Central memory CD8-positive, alpha-beta T cell (primary cell): ENCODE results near the gene RBM19.
A peak's percentile ranks its signal among the peaks of the same experiment; 100 is the strongest.

Experiments used
- ATAC-seq: fragments of 150-1000 bp; cut with Tn5 transposase; replicated peaks from 2 replicates; pipeline ENCODE4 v1.10.0; 2022; ENCODE audit warnings: mild to moderate bottlenecking, moderate FRiP score, moderate number of reproducible peaks; ENCODE audit not compliant: poor library complexity, severe bottlenecking; ENCODE audit errors: extremely low read depth
- DNase-seq, 2 donors: peaks; one replicate each; pipeline ENCODE4 v3.0.0; 2021; ENCODE audit warnings: low spot score in 2 of 2
- H3K27ac Mint-ChIP-seq: one replicate; pipeline ENCODE4 v1.8.0; 2022; ENCODE audit warnings: low read depth, mild to moderate bottlenecking, moderate library complexity, mixed read lengths
- H3K27me3 Mint-ChIP-seq: one replicate; pipeline ENCODE4 v1.8.0; 2022; ENCODE audit warnings: mixed read lengths
- H3K36me3 Mint-ChIP-seq: one replicate; pipeline ENCODE4 v1.8.0; 2022; ENCODE audit warnings: mild to moderate bottlenecking, moderate library complexity, mixed read lengths; ENCODE audit not compliant: insufficient read depth
- H3K4me1 Mint-ChIP-seq: one replicate; pipeline ENCODE4 v1.8.0; 2022; ENCODE audit warnings: mixed read lengths
- H3K4me3 Mint-ChIP-seq: one replicate; pipeline ENCODE4 v1.8.0; 2022; ENCODE audit warnings: mild to moderate bottlenecking, moderate library complexity, mixed read lengths
- H3K9me3 Mint-ChIP-seq: one replicate; pipeline ENCODE4 v1.8.0; 2022; ENCODE audit warnings: mixed read lengths

Gene RBM19, protein sequence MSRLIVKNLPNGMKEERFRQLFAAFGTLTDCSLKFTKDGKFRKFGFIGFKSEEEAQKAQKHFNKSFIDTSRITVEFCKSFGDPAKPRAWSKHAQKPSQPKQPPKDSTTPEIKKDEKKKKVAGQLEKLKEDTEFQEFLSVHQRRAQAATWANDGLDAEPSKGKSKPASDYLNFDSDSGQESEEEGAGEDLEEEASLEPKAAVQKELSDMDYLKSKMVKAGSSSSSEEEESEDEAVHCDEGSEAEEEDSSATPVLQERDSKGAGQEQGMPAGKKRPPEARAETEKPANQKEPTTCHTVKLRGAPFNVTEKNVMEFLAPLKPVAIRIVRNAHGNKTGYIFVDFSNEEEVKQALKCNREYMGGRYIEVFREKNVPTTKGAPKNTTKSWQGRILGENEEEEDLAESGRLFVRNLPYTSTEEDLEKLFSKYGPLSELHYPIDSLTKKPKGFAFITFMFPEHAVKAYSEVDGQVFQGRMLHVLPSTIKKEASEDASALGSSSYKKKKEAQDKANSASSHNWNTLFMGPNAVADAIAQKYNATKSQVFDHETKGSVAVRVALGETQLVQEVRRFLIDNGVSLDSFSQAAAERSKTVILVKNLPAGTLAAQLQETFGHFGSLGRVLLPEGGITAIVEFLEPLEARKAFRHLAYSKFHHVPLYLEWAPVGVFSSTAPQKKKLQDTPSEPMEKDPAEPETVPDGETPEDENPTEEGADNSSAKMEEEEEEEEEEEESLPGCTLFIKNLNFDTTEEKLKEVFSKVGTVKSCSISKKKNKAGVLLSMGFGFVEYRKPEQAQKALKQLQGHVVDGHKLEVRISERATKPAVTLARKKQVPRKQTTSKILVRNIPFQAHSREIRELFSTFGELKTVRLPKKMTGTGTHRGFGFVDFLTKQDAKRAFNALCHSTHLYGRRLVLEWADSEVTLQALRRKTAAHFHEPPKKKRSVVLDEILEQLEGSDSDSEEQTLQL

DNA sequence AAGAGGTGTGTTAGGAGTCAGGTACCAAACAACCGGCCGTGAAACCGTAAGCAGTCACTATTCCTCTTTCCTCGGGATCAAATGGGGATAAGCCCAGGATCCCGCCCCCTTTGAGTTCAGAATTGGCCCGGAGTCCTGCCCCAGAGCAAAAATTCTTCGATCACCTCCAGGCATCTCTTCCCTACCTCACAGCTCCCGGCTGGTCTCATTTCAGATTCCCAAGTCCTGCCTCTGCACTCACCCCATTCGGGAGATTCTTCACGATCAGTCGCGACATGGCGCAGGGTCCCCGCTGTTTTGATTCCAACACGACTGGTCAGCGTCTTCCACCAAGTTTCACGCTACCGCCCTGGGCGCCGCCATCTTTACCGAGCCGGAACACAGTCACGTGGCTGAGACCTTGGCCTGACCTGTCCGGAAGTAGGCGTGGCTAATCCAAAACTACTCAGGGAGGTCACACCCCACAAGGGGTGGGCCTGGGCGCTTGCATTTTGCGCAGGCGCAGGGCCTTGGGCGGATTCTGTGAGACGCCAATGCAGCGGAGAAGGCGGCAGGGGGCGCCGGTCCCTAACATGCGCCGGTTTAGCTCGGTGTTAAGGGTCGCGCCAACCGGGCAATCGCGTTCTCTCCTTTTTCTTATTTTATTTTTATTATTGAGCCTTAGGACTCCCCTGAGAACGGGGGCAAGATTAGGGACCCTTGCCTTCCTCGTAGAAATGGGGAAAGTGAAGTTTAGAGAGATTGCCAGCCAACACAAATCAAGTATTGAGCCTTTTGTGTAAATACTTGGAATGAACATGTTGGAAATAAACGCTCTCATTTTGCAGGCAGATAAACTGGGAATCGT lies at the start of gene RBM19:
Gene RBM19, minus strand, starts transcription at position 375 of the 847 bp plus-strand sequence. Its CDS starts 98 bp downstream, at position 277.
- H3K27ac Mint-ChIP-seq, result peak within 1 kb of the TSS; percentile 96
- peaks cover 10% of the 10 kb centered on the region for H3K36me3 Mint-ChIP-seq
- peak; percentile 96 for DNase-seq
- peak; percentile 98 for ATAC-seq
- H3K27me3 Mint-ChIP-seq, result no peaks in the 10 kb centered on the region
- H3K4me1 Mint-ChIP-seq, result peaks cover 37% of the 10 kb centered on the region
- H3K9me3 Mint-ChIP-seq, result no peaks in the 10 kb centered on the region
- H3K4me3 Mint-ChIP-seq, result peak within 1 kb of the TSS; percentile 95

DNA sequence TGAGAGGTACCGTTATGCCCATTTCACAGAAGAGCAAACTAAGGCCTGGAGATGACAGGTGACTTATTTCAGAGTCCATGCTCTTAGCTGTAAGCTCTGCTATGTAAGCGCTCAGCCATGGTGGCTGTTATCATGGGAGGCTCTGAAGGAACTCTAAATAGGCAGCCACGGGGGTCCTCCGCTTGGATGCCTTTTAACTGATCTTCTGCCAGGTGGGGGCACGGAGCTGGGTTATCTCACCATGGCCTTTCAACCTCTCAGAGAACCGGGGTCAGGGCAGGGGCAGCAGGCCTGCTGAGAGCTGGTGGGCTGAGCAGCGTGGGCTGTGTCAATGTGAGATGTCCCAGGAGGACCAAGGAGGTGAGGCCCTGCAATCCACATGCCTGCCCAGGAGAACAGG lies 49.7 kb upstream of the RBM19 start:
- Mint-ChIP-seq H3K9me3 (no peaks in the 10 kb centered on the region), H3K4me1 (no peaks in the 10 kb centered on the region), H3K36me3 (no peaks in the 10 kb centered on the region), H3K27me3 (peaks cover 42% of the 10 kb centered on the region), H3K27ac (no peak overlapping the region), H3K4me3 (no peak overlapping the region)
- DNase-seq, result no peak
- ATAC-seq, result no peak

DNA sequence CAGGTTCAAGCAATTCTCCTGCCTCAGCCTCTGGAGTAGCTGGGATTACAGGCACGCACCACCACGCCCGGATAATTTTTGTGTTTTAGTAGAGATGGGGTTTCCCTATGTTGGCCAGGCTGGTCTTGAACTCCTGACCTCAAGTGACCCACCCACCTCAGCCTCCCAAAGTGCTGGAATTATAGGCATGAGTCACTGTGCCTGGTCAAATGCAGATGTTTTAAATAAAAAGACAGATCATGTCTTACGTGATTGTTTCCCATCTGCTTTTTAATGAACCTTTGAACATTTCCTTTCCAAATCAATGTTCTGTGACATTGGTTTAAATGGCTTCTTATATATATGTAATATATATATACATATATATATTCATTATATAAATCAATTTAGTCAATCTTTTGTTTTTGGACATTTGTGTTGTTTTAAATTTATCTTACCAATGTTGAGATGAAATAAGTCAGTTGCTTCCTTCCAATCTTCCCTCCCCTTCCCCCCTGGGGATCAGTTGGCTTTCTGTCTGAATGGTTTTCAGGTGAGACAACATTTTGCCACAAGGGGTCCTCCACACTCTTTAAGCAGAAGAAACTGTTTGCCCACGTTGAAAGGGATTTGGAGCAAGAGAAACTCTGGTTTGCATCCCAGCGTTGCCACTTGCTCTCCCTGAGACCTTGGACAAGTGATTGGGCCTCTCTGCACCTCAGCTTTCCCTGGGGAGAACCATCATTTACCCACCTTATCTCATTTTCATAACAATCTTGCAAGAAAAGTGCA lies 47.6 kb upstream of the RBM19 start:
- Mint-ChIP-seq H3K36me3 (no peaks in the 10 kb centered on the region), H3K27ac (no peak overlapping the region), H3K9me3 (no peaks in the 10 kb centered on the region), H3K4me1 (no peaks in the 10 kb centered on the region), H3K4me3 (no peak overlapping the region), H3K27me3 (peaks cover 27% of the 10 kb centered on the region)
- no peak for ATAC-seq
- DNase-seq, result no peak

DNA sequence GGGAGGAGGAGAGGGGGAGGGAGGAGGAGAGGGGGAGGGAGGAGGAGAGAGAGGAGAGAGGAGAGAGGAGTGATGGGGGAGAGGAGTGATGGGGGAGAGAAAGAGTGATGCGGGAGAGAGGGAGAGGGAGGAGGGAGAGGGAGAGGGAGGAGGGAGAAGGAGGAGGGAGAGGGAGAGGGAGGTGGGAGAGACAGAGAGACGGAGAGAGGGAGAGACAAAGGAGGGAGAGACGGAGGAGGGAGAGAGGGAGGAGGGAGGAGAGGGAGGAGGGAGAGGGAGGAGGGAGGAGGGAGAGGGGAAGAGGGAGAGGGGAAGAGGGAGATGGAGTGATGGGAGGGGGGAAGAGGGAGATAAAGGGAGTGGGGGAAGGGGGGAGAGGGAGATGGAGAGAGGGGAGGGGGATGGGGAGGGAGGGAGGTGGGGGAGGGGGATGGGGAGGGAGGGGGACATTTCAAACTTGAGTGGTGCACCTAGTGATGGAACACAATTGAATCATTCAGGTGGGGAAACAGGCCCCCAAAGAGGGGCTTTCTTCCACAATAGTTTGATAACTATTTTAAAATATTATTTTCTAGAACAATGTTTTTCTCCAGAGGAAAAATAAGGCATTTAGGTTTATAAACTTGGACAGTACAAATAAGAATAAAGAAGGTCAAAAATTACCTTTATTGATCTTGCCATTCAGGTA lies 46.8 kb upstream of the RBM19 start:
- ATAC-seq (no peak), DNase-seq (no peak)
- no peaks in the 10 kb centered on the region for H3K4me1 Mint-ChIP-seq
- H3K27ac Mint-ChIP-seq, result no peak overlapping the region
- peaks cover 23% of the 10 kb centered on the region for H3K27me3 Mint-ChIP-seq
- no peak overlapping the region for H3K4me3 Mint-ChIP-seq
- no peaks in the 10 kb centered on the region for H3K9me3 Mint-ChIP-seq
- no peaks in the 10 kb centered on the region for H3K36me3 Mint-ChIP-seq

DNA sequence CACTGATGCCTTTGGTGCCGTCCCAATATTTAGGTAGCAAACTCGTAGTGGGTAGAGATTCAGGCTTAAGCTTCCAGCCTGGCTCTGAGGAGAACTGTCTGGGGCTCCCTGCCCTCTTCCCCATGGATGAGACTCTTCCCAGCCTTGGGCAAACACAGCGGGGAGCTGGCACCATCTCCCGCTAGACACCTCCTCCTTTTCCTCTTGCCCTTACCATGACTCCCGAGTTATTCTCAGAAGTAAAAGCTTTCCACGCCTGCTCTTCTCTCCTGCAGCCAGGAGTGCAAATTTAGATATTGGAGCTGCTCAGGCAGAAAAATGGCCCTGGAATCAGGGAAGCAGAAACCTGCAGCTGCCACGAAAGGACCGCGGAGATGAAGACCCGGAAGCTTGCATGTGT lies 45.6 kb upstream of the RBM19 start:
- no peaks in the 10 kb centered on the region for H3K4me1 Mint-ChIP-seq
- peaks cover 16% of the 10 kb centered on the region for H3K27me3 Mint-ChIP-seq
- DNase-seq (no peak), ATAC-seq (no peak)
- peak overlapping the region; percentile 29 for H3K27ac Mint-ChIP-seq
- H3K4me3 Mint-ChIP-seq, result no peak overlapping the region
- H3K9me3 Mint-ChIP-seq, result no peaks in the 10 kb centered on the region
- H3K36me3 Mint-ChIP-seq, result no peaks in the 10 kb centered on the region

DNA sequence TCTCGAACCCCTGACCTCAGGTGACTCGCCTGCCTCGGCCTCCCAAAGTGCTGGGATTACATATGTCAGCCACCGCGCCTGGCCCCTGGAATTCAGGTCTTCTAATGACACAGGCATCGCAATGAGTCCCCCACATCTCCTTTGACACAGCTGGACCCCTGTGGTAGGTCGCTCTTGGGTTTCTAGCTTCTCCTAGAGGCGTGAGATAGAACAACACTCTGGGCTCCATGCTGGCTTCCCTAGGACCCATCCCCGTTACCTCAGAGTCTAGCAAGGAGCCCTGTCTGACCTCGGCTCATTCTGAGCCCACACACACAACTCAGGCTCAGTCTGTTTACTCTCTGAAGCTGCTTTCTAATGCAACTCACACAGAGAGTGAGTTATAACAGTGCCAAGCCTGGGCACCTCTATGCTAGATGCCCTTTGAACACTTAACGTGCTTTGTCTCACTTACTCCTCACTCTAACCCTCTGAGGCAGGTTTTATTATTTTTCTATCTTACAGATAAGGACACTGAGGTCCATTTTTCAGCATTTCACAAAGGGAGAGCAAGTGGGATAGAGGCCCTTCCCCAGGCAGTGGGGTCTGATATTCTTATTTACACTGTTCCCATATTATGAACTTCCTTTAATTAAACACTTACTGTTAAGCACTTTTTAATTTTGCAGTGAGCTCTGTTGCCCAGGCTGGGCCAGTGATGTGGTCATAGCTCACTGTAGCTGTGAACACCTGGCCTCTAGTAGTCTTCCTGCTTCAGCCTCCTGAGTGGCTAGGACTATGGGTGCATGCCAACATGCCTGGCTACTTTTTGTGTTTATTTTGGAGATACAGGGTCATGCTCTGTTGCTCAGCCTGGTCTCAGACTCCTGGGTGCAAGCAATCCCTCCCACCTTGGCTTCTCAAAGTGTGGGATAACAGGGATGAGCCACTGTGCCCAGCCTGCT lies 40.6 kb upstream of the RBM19 start:
- no peak for DNase-seq
- Mint-ChIP-seq H3K27ac (no peak overlapping the region), H3K27me3 (peaks cover 3% of the 10 kb centered on the region), H3K4me1 (no peaks in the 10 kb centered on the region), H3K36me3 (no peaks in the 10 kb centered on the region), H3K9me3 (no peaks in the 10 kb centered on the region), H3K4me3 (no peak overlapping the region)
- ATAC-seq, result no peak

DNA sequence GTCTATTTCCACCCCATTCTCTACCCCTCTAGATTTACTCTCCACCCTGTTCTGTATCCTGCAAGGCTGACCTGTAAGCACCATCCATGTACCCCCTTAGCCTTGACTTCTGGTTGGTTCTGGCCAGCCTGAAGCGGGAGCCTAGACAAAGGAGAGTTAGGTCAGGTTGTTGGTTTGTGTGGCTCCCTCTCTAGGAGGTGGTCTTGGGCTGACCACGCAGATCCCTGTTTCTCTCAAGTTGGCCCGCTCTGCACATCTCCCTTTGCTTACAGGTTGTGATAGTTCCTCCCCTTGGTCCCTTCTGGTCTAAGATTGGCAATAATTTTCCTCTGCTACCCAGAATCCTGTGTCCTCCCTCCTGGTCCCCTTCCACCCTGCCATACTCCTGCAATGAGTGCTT lies 38.3 kb upstream of the RBM19 start:
- H3K27me3 Mint-ChIP-seq, result peaks cover 21% of the 10 kb centered on the region

DNA sequence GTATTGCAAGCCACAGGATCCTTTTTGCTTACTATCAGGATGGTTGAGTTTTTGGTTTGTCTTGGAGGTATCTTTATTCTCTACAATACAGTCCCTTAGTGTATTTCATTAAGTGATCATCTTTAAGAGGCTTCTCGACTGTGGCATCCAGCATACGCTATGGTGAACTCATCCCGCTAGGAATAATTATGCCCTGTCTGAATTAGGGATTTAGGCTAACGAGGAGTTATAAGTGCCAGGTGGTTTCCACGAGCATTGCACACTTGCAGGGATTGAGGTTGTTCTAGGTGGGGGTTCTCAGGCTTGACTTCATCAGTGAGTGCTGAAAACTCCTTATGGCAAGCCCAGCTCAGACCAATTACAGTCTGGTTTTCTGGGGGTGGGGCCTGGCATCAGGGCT lies 37.2 kb upstream of the RBM19 start:
- no peak for ATAC-seq

More for the DNA sequence above, 38.3 kb upstream of the RBM19 start:
- no peaks in the 10 kb centered on the region for H3K9me3 Mint-ChIP-seq
- no peaks in the 10 kb centered on the region for H3K36me3 Mint-ChIP-seq
- no peak overlapping the region for H3K27ac Mint-ChIP-seq
- H3K4me1 Mint-ChIP-seq, result no peaks in the 10 kb centered on the region
- ATAC-seq (no peak), DNase-seq (no peak)
- H3K4me3 Mint-ChIP-seq, result no peak overlapping the region

DNA sequence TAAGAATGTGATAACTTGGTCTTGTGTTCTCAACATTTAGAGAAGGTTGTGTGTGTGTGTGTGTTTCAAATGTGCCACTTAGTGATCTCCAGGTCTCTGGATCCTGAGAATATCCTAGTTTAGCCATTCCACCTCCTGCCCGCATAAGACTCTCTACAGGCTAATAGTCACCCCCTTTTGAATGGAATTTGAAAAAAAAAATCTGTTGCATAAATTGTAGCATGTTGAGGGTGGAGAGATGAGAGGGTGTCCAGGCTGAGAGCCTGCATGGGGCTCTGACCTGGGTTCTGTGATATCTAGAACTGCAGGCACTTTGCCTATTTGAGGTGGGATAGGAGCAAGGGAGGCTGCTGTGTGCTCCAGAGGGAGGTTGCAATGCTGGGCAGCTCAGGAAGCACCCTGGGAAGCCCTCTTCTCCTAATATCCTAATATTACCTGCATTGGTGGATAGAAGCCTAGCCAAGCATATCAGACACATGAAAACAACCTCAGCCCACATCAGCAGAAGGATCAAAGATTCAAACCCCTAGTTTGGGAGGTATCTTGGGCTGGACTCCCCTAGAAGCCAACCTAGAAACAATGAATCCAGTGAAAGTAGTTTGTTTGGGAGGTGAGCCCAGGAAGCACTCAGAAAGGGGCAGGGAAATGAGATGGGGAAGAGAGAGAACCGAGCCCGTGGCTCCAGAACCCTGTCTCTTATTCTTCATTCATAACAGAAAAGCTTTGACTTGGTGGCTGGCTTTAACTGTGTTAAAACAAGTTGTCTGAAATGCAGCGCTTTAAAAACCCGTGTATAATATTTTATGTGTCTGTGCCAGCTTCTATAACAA lies 35.6 kb upstream of the RBM19 start:
- ATAC-seq, result no peak
- no peaks in the 10 kb centered on the region for H3K9me3 Mint-ChIP-seq
- no peaks in the 10 kb centered on the region for H3K4me1 Mint-ChIP-seq
- peaks cover 35% of the 10 kb centered on the region for H3K27me3 Mint-ChIP-seq
- no peak for DNase-seq
- no peak overlapping the region for H3K27ac Mint-ChIP-seq
- H3K36me3 Mint-ChIP-seq, result no peaks in the 10 kb centered on the region
- no peak overlapping the region for H3K4me3 Mint-ChIP-seq

More for the DNA sequence above, 37.2 kb upstream of the RBM19 start:
- no peaks in the 10 kb centered on the region for H3K9me3 Mint-ChIP-seq
- no peak for DNase-seq
- no peak overlapping the region for H3K27ac Mint-ChIP-seq
- H3K27me3 Mint-ChIP-seq, result peaks cover 31% of the 10 kb centered on the region
- H3K4me1 Mint-ChIP-seq, result no peaks in the 10 kb centered on the region
- no peak overlapping the region for H3K4me3 Mint-ChIP-seq
- no peaks in the 10 kb centered on the region for H3K36me3 Mint-ChIP-seq

DNA sequence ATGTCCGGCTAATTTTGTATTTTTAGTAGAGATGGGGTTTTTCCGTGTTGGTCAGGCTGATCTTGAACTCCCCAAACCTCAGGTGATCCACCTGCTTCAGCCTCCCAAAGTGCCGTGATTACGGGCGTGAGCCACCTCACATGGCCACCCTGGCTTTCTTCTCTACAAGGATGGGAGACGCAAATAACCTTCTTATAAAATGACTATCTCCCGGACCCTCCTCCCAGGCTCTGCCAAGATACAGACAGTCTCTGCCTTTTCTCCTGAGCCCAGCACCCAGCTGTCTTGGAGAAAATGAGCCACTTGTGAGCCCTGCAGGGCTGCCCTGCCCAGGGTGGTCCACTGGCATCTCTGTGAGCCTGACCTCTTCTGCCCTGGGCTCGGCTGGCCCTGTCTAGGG lies 34.7 kb upstream of the RBM19 start:
- H3K27me3 Mint-ChIP-seq, result peaks cover 40% of the 10 kb centered on the region
- ATAC-seq, result no peak

More for the DNA sequence above, 34.7 kb upstream of the RBM19 start:
- H3K4me1 Mint-ChIP-seq, result no peaks in the 10 kb centered on the region
- DNase-seq, result no peak
- no peaks in the 10 kb centered on the region for H3K9me3 Mint-ChIP-seq
- no peaks in the 10 kb centered on the region for H3K36me3 Mint-ChIP-seq
- H3K4me3 Mint-ChIP-seq, result no peak overlapping the region
- no peak overlapping the region for H3K27ac Mint-ChIP-seq
